WTC11 (cell line): ENCODE results near the gene KPNA4. TPM values are rescaled to one million over a fixed set of nuclear protein-coding genes. Genes with fewer than 3 reads are reported as not detected.

ENCODE experiments used
- ATAC-seq: fragments of 200-7000 bp; cut with Tn5 transposase; 2 replicates; pipeline ENCODE4 v1.10.0; 2021; ENCODE audit warnings: mild to moderate bottlenecking, moderate library complexity
- CTCF ChIA-PET: fragments of 300-600 bp; sonication (Branson Sonifier 250); formaldehyde crosslinking; loops from one replicate; lab custom pipeline; 2021; ENCODE audit warnings: antibody characterized with exemption; lab: Charles Lee
- POLR2A ChIA-PET: fragments of 350-600 bp; sonication (Branson Sonifier 250); formaldehyde crosslinking; loops from one replicate; lab custom pipeline; 2021; ENCODE audit warnings: antibody characterized with exemption; lab: Charles Lee
- DNase-seq: peaks from one replicate; pipeline ENCODE4 v3.0.0; 2021; ENCODE audit warnings: low spot score
- H3K27ac Mint-ChIP-seq: 2 replicates; pipeline ENCODE4 v1.8.0; 2021; ENCODE audit warnings: mixed read lengths
- H3K27me3 Mint-ChIP-seq: 2 replicates; pipeline ENCODE4 v1.8.0; 2021; ENCODE audit warnings: low read depth, mild to moderate bottlenecking, moderate library complexity, mixed read lengths
- H3K36me3 Mint-ChIP-seq: 2 replicates; pipeline ENCODE4 v1.8.0; 2021; ENCODE audit warnings: mixed read lengths
- H3K4me1 Mint-ChIP-seq: 2 replicates; pipeline ENCODE4 v1.8.0; 2022; ENCODE audit warnings: mixed read lengths
- H3K4me3 Mint-ChIP-seq: 2 replicates; pipeline ENCODE4 v1.8.0; 2021; ENCODE audit warnings: mild to moderate bottlenecking, moderate library complexity, mixed read lengths
- H3K9me3 Mint-ChIP-seq: 2 replicates; pipeline ENCODE4 v1.8.0; 2021; ENCODE audit warnings: mixed read lengths
- ATF1 ChIP-seq: sonication (generic); formaldehyde crosslinking; IDR thresholded peaks from 2 replicates; pipeline ENCODE4 v1.8.1; 2023; ENCODE audit warnings: mild to moderate bottlenecking, moderate library complexity, missing genetic modification reagents
- CREB1 ChIP-seq: sonication (generic); formaldehyde crosslinking; IDR thresholded peaks from 2 replicates; pipeline ENCODE4 v1.8.0; 2023; ENCODE audit warnings: mild to moderate bottlenecking, missing genetic modification reagents
- ELF4 ChIP-seq: sonication (generic); formaldehyde crosslinking; IDR thresholded peaks from 2 replicates; pipeline ENCODE4 v1.8.1; 2022; ENCODE audit warnings: low read depth, mild to moderate bottlenecking, moderate library complexity, missing genetic modification reagents
- EMX1 ChIP-seq: fragments of 250-450 bp; sonication (Bioruptor Pico); IDR thresholded peaks from 2 replicates; pipeline ENCODE4 v1.8.0; 2021; ENCODE audit warnings: mild to moderate bottlenecking
- FOXK1 ChIP-seq: sonication (generic); formaldehyde crosslinking; IDR thresholded peaks from 2 replicates; pipeline ENCODE4 v1.8.0; 2022; ENCODE audit warnings: mild to moderate bottlenecking, moderate library complexity, missing genetic modification reagents
- GTF2I ChIP-seq: fragments of 250-450 bp; sonication (Bioruptor Pico); conservative IDR thresholded peaks from 2 replicates; pipeline ENCODE4 v1.4.0; 2021; ENCODE audit warnings: mild to moderate bottlenecking
- IRF2 ChIP-seq: sonication (generic); formaldehyde crosslinking; IDR thresholded peaks from 2 replicates; pipeline ENCODE4 v1.8.0; 2022; ENCODE audit warnings: low read depth, missing genetic modification reagents, borderline replicate concordance
- JAZF1 ChIP-seq: fragments of 250-450 bp; sonication (Bioruptor Pico); IDR thresholded peaks from 2 replicates; pipeline ENCODE4 v1.9.0; 2021; ENCODE audit warnings: moderate library complexity, mild to moderate bottlenecking, inconsistent platforms
- KAT7 ChIP-seq: sonication (generic); formaldehyde crosslinking; IDR thresholded peaks from 2 replicates; pipeline ENCODE4 v1.8.1; 2023; ENCODE audit warnings: missing genetic modification reagents, mild to moderate bottlenecking, borderline replicate concordance
- MXD4 ChIP-seq: fragments of 250-450 bp; sonication (Bioruptor Pico); IDR thresholded peaks from 2 replicates; pipeline ENCODE4 v1.8.0; 2021; ENCODE audit warnings: mild to moderate bottlenecking, moderate library complexity, borderline replicate concordance
- NFATC4 ChIP-seq: fragments of 250-450 bp; sonication (Bioruptor Pico); IDR thresholded peaks from 2 replicates; pipeline ENCODE4 v1.9.0; 2021; ENCODE audit warnings: mild to moderate bottlenecking
- NFYB ChIP-seq: sonication (generic); formaldehyde crosslinking; conservative IDR thresholded peaks from 2 replicates; pipeline ENCODE4 v1.8.0; 2022; ENCODE audit warnings: low read depth, missing genetic modification reagents
- NR3C1 ChIP-seq: sonication (generic); formaldehyde crosslinking; conservative IDR thresholded peaks from 2 replicates; pipeline ENCODE4 v1.8.1; 2023; ENCODE audit warnings: low read depth, mild to moderate bottlenecking, missing genetic modification reagents
- RORB ChIP-seq: fragments of 250-450 bp; sonication (Bioruptor Pico); IDR thresholded peaks from 2 replicates; pipeline ENCODE4 v1.9.0; 2021; ENCODE audit warnings: mild to moderate bottlenecking
- SMAD4 ChIP-seq: sonication (generic); formaldehyde crosslinking; IDR thresholded peaks from 2 replicates; pipeline ENCODE4 v1.8.0; 2022; ENCODE audit warnings: mild to moderate bottlenecking, missing genetic modification reagents
- SOX15 ChIP-seq: fragments of 250-450 bp; sonication (Bioruptor Pico); IDR thresholded peaks from 2 replicates; pipeline ENCODE4 v1.9.0; 2021; ENCODE audit warnings: mild to moderate bottlenecking
- SP1 ChIP-seq: sonication (generic); formaldehyde crosslinking; conservative IDR thresholded peaks from 2 replicates; pipeline ENCODE4 v1.8.1; 2022; ENCODE audit warnings: missing genetic modification reagents
- TEAD1 ChIP-seq: sonication (generic); formaldehyde crosslinking; IDR thresholded peaks from 2 replicates; pipeline ENCODE4 v1.8.0; 2022; ENCODE audit warnings: mild to moderate bottlenecking, missing genetic modification reagents
- TEAD4 ChIP-seq: sonication (generic); formaldehyde crosslinking; IDR thresholded peaks from 2 replicates; pipeline ENCODE4 v1.8.0; 2022; ENCODE audit warnings: mild to moderate bottlenecking, missing genetic modification reagents
- ZNF121 ChIP-seq: sonication (generic); formaldehyde crosslinking; IDR thresholded peaks from 2 replicates; pipeline ENCODE4 v1.8.0; 2023; ENCODE audit warnings: missing genetic modification reagents
- ZNF138 ChIP-seq: sonication (generic); formaldehyde crosslinking; conservative IDR thresholded peaks from 2 replicates; pipeline ENCODE4 v1.8.1; 2022; ENCODE audit warnings: mild to moderate bottlenecking, moderate library complexity, missing genetic modification reagents
- ZNF317 ChIP-seq: sonication (generic); formaldehyde crosslinking; IDR thresholded peaks from 2 replicates; pipeline ENCODE4 v1.8.1; 2023; ENCODE audit warnings: low read depth, mild to moderate bottlenecking, moderate library complexity, missing genetic modification reagents, borderline replicate concordance
- total RNA-seq: library from RNA; stranded (reverse); gene quantifications from 3 replicates; pipeline ENCODE4 v1.2.3, GENCODE V29; 2021
- TF ChIP-seq, protein P1 (sequence below): fragments of 250-450 bp; sonication (Bioruptor Pico); IDR thresholded peaks from 2 replicates; pipeline ENCODE4 v2.1.2; 2022; ENCODE audit warnings: mild to moderate bottlenecking, moderate library complexity
- TF ChIP-seq, protein P2 (sequence below): sonication (generic); formaldehyde crosslinking; conservative IDR thresholded peaks from 2 replicates; pipeline ENCODE4 v1.8.1; 2022; ENCODE audit warnings: mild to moderate bottlenecking, missing genetic modification reagents
- TF ChIP-seq, protein P3 (sequence below): sonication (generic); formaldehyde crosslinking; IDR thresholded peaks from 2 replicates; pipeline ENCODE4 v1.8.0; 2022; ENCODE audit warnings: mild to moderate bottlenecking, missing genetic modification reagents
- TF ChIP-seq, protein P4 (sequence below): sonication (generic); formaldehyde crosslinking; IDR thresholded peaks from 2 replicates; pipeline ENCODE4 v1.8.1; 2022; ENCODE audit warnings: low read depth, mild to moderate bottlenecking, moderate library complexity, missing genetic modification reagents, borderline replicate concordance
- TF ChIP-seq, protein P5 (sequence below): sonication (generic); formaldehyde crosslinking; IDR thresholded peaks from 2 replicates; pipeline ENCODE4 v1.8.1; 2022; ENCODE audit warnings: mild to moderate bottlenecking, missing genetic modification reagents, moderate library complexity, borderline replicate concordance

Gene KPNA4
- total RNA-seq, 1 experiment from 2014 or later: 52.2 TPM

DNA sequence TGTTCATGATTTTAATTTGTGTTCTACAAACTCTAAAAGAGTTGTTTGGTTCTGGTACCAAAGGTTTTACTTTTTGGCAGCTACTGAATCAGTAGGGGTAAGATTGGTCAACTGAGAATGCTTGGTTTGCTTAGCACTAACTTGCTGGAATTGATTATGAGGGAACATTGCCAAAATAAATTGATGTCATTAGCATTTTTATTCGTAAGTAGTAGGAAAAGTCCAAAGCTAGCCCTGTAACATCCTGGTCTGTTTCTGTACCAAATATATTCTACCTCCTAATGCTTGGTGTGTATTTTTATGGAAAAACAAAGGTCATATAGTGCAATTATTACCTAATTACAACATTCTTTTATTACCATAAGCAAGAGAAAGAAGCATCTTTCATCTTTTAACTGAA, 35.9 kb upstream of the KPNA4 start:
- H3K4me1 Mint-ChIP-seq: no peaks in the 10 kb centered on the region
- no peaks in the 10 kb centered on the region; the same call in none of the 2 replicates for H3K27me3 Mint-ChIP-seq

DNA sequence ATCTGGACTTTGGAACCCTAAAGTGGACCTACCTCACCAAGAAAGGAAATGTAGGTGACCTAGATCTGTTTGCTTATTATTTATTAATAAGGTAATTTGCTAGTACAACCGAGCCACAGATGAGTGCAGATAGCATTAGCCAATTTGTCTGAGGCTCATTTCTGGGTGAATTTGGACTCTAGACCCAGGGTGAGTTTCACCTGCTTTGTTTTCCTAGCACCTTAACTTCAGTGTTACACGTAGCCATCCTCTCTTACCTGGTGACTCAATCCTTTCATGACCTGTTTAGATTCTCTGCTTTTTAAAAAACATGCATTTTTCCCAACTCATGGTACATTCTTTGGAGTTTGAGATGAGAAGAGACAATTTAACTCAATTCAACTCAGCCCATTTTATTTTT, 33.5 kb upstream of the KPNA4 start:
- H3K36me3 Mint-ChIP-seq: no peaks in the 10 kb centered on the region
- H3K9me3 Mint-ChIP-seq: peaks cover 8% of the 10 kb centered on the region
- TF ChIP-seq ELF4 (CRISPR knock-in tag): no peak
- no peak for TF ChIP-seq GTF2I (CRISPR knock-in tag)
- TF ChIP-seq, protein P1, sequence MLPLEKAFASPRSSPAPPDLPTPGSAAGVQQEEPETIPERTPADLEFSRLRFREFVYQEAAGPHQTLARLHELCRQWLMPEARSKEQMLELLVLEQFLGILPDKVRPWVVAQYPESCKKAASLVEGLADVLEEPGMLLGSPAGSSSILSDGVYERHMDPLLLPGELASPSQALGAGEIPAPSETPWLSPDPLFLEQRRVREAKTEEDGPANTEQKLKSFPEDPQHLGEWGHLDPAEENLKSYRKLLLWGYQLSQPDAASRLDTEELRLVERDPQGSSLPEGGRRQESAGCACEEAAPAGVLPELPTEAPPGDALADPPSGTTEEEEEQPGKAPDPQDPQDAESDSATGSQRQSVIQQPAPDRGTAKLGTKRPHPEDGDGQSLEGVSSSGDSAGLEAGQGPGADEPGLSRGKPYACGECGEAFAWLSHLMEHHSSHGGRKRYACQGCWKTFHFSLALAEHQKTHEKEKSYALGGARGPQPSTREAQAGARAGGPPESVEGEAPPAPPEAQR (CRISPR knock-in tag): no peak
- TF ChIP-seq ZNF138: no peak
- no peak for TF ChIP-seq JAZF1 (CRISPR knock-in tag)
- TF ChIP-seq, protein P2, sequence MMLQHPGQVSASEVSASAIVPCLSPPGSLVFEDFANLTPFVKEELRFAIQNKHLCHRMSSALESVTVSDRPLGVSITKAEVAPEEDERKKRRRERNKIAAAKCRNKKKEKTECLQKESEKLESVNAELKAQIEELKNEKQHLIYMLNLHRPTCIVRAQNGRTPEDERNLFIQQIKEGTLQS (CRISPR knock-in tag): no peak
- no peak for TF ChIP-seq ATF1
- no peak for TF ChIP-seq EMX1 (CRISPR knock-in tag)
- TF ChIP-seq MXD4 (CRISPR knock-in tag): no peak
- TF ChIP-seq CREB1 (CRISPR knock-in tag): no peak
- no peak for TF ChIP-seq NFATC4 (CRISPR knock-in tag)
- TF ChIP-seq, all 79 proteins: peak for 0
- Mint-ChIP-seq H3K27ac (no peak overlapping the region), H3K4me3 (no peak overlapping the region), H3K4me1 (no peaks in the 10 kb centered on the region), H3K27me3 (no peaks in the 10 kb centered on the region; the same call in none of the 2 replicates)
- CTCF ChIA-PET: interaction anchor here (1.1 kb wide), 1 partner anchor 19 kb away, joined by 3 read pairs; no protein-coding TSS in a partner anchor
- no peak for ATAC-seq
- DNase-seq: no peak
- POLR2A ChIA-PET: no interaction called here

More for the DNA sequence above, 35.9 kb upstream of the KPNA4 start:
- Mint-ChIP-seq H3K9me3 (peaks cover 7% of the 10 kb centered on the region), H3K4me3 (no peak overlapping the region), H3K27ac (no peak overlapping the region), H3K36me3 (no peaks in the 10 kb centered on the region)
- TF ChIP-seq KAT7 (CRISPR knock-in tag) (no peak), ZNF317 (no peak), NFYB (CRISPR knock-in tag) (no peak), TEAD4 (CRISPR knock-in tag) (no peak), RORB (no peak), NR3C1 (CRISPR knock-in tag) (no peak), TEAD1 (no peak), SOX15 (CRISPR knock-in tag) (no peak), JAZF1 (CRISPR knock-in tag) (no peak), ZNF121 (CRISPR knock-in tag) (no peak), SMAD4 (CRISPR knock-in tag) (no peak), FOXK1 (CRISPR knock-in tag) (no peak), IRF2 (CRISPR knock-in tag) (no peak), SP1 (CRISPR knock-in tag) (no peak), ZNF138 (no peak)
- TF ChIP-seq, protein P3, sequence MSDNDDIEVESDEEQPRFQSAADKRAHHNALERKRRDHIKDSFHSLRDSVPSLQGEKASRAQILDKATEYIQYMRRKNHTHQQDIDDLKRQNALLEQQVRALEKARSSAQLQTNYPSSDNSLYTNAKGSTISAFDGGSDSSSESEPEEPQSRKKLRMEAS (CRISPR knock-in tag): no peak
- TF ChIP-seq, protein P4, sequence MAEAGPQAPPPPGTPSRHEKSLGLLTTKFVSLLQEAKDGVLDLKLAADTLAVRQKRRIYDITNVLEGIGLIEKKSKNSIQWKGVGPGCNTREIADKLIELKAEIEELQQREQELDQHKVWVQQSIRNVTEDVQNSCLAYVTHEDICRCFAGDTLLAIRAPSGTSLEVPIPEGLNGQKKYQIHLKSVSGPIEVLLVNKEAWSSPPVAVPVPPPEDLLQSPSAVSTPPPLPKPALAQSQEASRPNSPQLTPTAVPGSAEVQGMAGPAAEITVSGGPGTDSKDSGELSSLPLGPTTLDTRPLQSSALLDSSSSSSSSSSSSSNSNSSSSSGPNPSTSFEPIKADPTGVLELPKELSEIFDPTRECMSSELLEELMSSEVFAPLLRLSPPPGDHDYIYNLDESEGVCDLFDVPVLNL (CRISPR knock-in tag): no peak
- TF ChIP-seq, protein P1 (CRISPR knock-in tag): no peak
- TF ChIP-seq, protein P5, sequence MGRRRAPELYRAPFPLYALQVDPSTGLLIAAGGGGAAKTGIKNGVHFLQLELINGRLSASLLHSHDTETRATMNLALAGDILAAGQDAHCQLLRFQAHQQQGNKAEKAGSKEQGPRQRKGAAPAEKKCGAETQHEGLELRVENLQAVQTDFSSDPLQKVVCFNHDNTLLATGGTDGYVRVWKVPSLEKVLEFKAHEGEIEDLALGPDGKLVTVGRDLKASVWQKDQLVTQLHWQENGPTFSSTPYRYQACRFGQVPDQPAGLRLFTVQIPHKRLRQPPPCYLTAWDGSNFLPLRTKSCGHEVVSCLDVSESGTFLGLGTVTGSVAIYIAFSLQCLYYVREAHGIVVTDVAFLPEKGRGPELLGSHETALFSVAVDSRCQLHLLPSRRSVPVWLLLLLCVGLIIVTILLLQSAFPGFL (CRISPR knock-in tag): no peak
- POLR2A ChIA-PET: no interaction called here
- CTCF ChIA-PET: no interaction called here
- no peak for ATAC-seq
- no peak for DNase-seq
